CD14-positive monocyte (primary cell): ENCODE results near the gene LTB4R. TPM values are rescaled to one million over a fixed set of nuclear protein-coding genes. Genes with fewer than 3 reads are reported as not detected.
"Not testable (repeated sequence)": the region's sequence is repeated elsewhere in the genome, so short reads cannot be mapped to it uniquely, and the experiment has no call there.

Experiments
- DNase-seq, 3 donors: peaks; one replicate each; pipeline ENCODE4 v3.0.0-alpha.2; 2011 to 2022
- H2AFZ ChIP-seq: 2 replicates; pipeline ENCODE4 v1.6.0; 2012; ENCODE audit warnings: mild to moderate bottlenecking, low read depth, low read length, inconsistent platforms; ENCODE audit not compliant: insufficient read depth, poor library complexity, severe bottlenecking
- H3K27ac ChIP-seq, 2 donors: 1 replicate in 1 of 2; 2 replicates in 1 of 2; pipeline ENCODE4 v1.5.1; 2012 to 2013; ENCODE audit warnings: low read length in 2 of 2, control low read depth in 1 of 2, inconsistent platforms in 1 of 2, low read depth in 1 of 2, mild to moderate bottlenecking in 1 of 2
- H3K27me3 ChIP-seq, 2 donors: one replicate each; pipeline versions ENCODE4 v1.6.0 to v1.6.1; 2011 to 2013; ENCODE audit warnings: low read length in 2 of 2; ENCODE audit not compliant: control insufficient read depth in 2 of 2, insufficient read depth in 2 of 2
- H3K36me3 ChIP-seq, 2 donors: replicated peaks in 1 of 2; 1 replicate in 1 of 2; 2 replicates in 1 of 2; pipeline versions ENCODE4 v1.5.1 to v1.6.1; 2012 to 2013; ENCODE audit warnings: low read length in 2 of 2, control low read depth in 1 of 2, inconsistent platforms in 1 of 2, mild to moderate bottlenecking in 1 of 2; ENCODE audit not compliant: insufficient read depth in 2 of 2, control insufficient read depth in 1 of 2
- H3K4me1 ChIP-seq, 2 donors: 1 replicate in 1 of 2; 2 replicates in 1 of 2; pipeline versions ENCODE4 v1.5.1 to v1.6.1; 2012 to 2013; ENCODE audit warnings: low read length in 2 of 2, control low read depth in 1 of 2, inconsistent platforms in 1 of 2, mild to moderate bottlenecking in 1 of 2, moderate library complexity in 1 of 2; ENCODE audit not compliant: insufficient read depth in 2 of 2, control insufficient read depth in 1 of 2
- H3K4me2 ChIP-seq: replicated peaks from 2 replicates; pipeline ENCODE3; 2012; ENCODE audit warnings: low read length, moderate library complexity, mild to moderate bottlenecking; ENCODE audit not compliant: poor library complexity, severe bottlenecking; ENCODE audit errors: extremely low read depth
- H3K4me3 ChIP-seq, 3 experiments: fragments of 200-600 bp in 1 of 3; sonication (generic) in 1 of 3; replicated peaks in 1 of 3; 1 replicate in 2 of 3; 2 replicates in 1 of 3; pipeline ENCODE4 v1.5.1; 2011 to 2013; ENCODE audit warnings: low read length in 3 of 3, mild to moderate bottlenecking in 3 of 3, control low read depth in 2 of 3, low read depth in 2 of 3, inconsistent platforms in 1 of 3, moderate library complexity in 1 of 3
- H3K79me2 ChIP-seq: 2 replicates; pipeline ENCODE4 v1.6.0; 2012; ENCODE audit warnings: mild to moderate bottlenecking, control low read depth, inconsistent platforms, low read length, moderate library complexity; ENCODE audit not compliant: insufficient read depth
- H3K9ac ChIP-seq: 2 replicates; pipeline ENCODE4 v1.6.0; 2017; ENCODE audit warnings: low read length, mild to moderate bottlenecking; ENCODE audit not compliant: insufficient read depth, poor library complexity, severe bottlenecking
- H3K9me3 ChIP-seq, 2 donors: replicated peaks in 1 of 2; 1 replicate in 1 of 2; 2 replicates in 1 of 2; pipeline versions ENCODE4 v1.5.1 to v1.6.1; 2012 to 2013; ENCODE audit warnings: low read length in 2 of 2, control low read depth in 1 of 2; ENCODE audit not compliant: control insufficient read depth in 1 of 2, insufficient read depth in 1 of 2
- H4K20me1 ChIP-seq: 2 replicates; pipeline ENCODE4 v1.6.0; 2012; ENCODE audit warnings: mild to moderate bottlenecking, low read length, control low read depth, moderate library complexity; ENCODE audit not compliant: insufficient read depth
- H3K27ac Mint-ChIP-seq, 7 donors: one replicate each; pipeline ENCODE4 v1.8.0; 2020; ENCODE audit warnings: mild to moderate bottlenecking in 7 of 7, mixed read lengths in 7 of 7, moderate library complexity in 6 of 7, inconsistent platforms in 2 of 7
- H3K27me3 Mint-ChIP-seq, 3 donors: one replicate each; pipeline ENCODE4 v1.8.0; 2021 to 2022; ENCODE audit warnings: low read depth in 3 of 3, mild to moderate bottlenecking in 3 of 3, mixed read lengths in 3 of 3, moderate library complexity in 3 of 3, inconsistent platforms in 1 of 3
- H3K36me3 Mint-ChIP-seq, 2 donors: one replicate each; pipeline ENCODE4 v1.8.0; 2020; ENCODE audit warnings: mixed read lengths in 2 of 2, inconsistent platforms in 1 of 2, mild to moderate bottlenecking in 1 of 2
- H3K4me1 Mint-ChIP-seq: one replicate; pipeline ENCODE4 v1.8.0; 2020; ENCODE audit warnings: mild to moderate bottlenecking, mixed read lengths
- H3K4me3 Mint-ChIP-seq, 2 donors: one replicate each; pipeline ENCODE4 v1.8.0; 2020; ENCODE audit warnings: mild to moderate bottlenecking in 2 of 2, mixed read lengths in 2 of 2, moderate library complexity in 1 of 2
- H3K9me3 Mint-ChIP-seq, 7 donors: one replicate each; pipeline ENCODE4 v1.8.0; 2020 to 2022; ENCODE audit warnings: mixed read lengths in 7 of 7, mild to moderate bottlenecking in 6 of 7, moderate library complexity in 6 of 7, inconsistent platforms in 2 of 7
- CTCF ChIP-seq: fragments of 200-600 bp; IDR thresholded peaks from one replicate; pipeline ENCODE4 v1.8.0; 2022; ENCODE audit warnings: antibody characterized with exemption, mild to moderate bottlenecking
- WGBS: methylation state at CpG from one replicate; pipeline ENCODE4 v1.1.5; 2013; ENCODE audit warnings: missing lambda C conversion rate; ENCODE audit not compliant: insufficient coverage; 5-methylcytosine and 5-hydroxymethylcytosine counted together
- intact Hi-C, 2 donors: fragments of 100-400 bp; cut with micrococcal nuclease; formaldehyde crosslinking; loops; one replicate each; pipeline versions ENCODE4 v1.15.0 to v1.15.1; 2023
- polyA plus RNA-seq, 3 donors: library from polyadenylated mRNA; depleted of rRNA in 1 of 3; unstranded in 2 of 3; stranded (reverse) in 1 of 3; fragments of 300-500 nt in 2 of 3; fragments of >200 nt in 1 of 3; fragmentation: Illumina TruSeq in 2 of 3; gene quantifications; 1 replicate in 2 of 3; 2 replicates in 1 of 3; pipeline ENCODE4 v1.2.3, GENCODE V29; 2012 to 2021

The LTB4R gene
- polyA plus RNA-seq, 3 donors, result 51.5 to 98.5 (median 87.3) TPM

- Histone ChIP-seq H3K4me2 (peak overlapping the region; percentile 58), H2AFZ (peak overlapping the region; percentile 1), H3K36me3 (no peaks in the 10 kb centered on the region), H3K4me1 (peaks cover 60 to 64% of the 10 kb centered on the region in 2 donors), H3K9me3 (no peaks in the 10 kb centered on the region), H3K27ac (peak overlapping the region; percentile 47 to 76), H3K27me3 (peaks cover 0 to under 1% of the 10 kb centered on the region in 2 donors), H3K4me3 (peak overlapping the region in 1 of 3 experiments; percentile 41), H4K20me1 (no peaks in the 10 kb centered on the region), H3K79me2 (no peaks in the 10 kb centered on the region), H3K9ac (no peak overlapping the region)
- intact Hi-C loops, result no loop called here
- Mint-ChIP-seq H3K27me3 (peaks cover 2 to 19% (median 3%) of the 10 kb centered on the region in 3 donors), H3K27ac (peak overlapping the region; percentile 84 to 96 (median 91)), H3K4me3 (peak overlapping the region; percentile 55 to 78), H3K36me3 (peaks cover 6 to 11% of the 10 kb centered on the region in 2 donors), H3K4me1 (peaks cover 65% of the 10 kb centered on the region), H3K9me3 (peaks cover 0 to 2% (median 0%) of the 10 kb centered on the region in 7 donors)
- 80% methylated on average over 1 of the region's 2 CpGs for WGBS
- DNase-seq, result peak in 2 of 3 donors; percentile 40 to 52
- TF ChIP-seq CTCF, result no peak
Measured at GRCh38 chr14:24327303-24327702, 16.0 kb downstream of the LTB4R start.

- 0% methylated on average over 1 of the region's 9 CpGs for WGBS
- H3K27me3 ChIP-seq, H3K9me3 ChIP-seq, H3K4me2 ChIP-seq, H3K9ac ChIP-seq, DNase-seq, intact Hi-C loops, H3K4me3 Mint-ChIP-seq, H4K20me1 ChIP-seq, H3K36me3 ChIP-seq, H3K9me3 Mint-ChIP-seq, H2AFZ ChIP-seq, H3K79me2 ChIP-seq: not testable (repeated sequence)
- peaks cover 6 to 13% of the 10 kb centered on the region in 2 donors for H3K36me3 Mint-ChIP-seq
- Histone ChIP-seq H3K27ac (peak overlapping the region; percentile 47 to 76), H3K4me3 (peak overlapping the region in 1 of 3 experiments; percentile 41), H3K4me1 (peaks cover 66 to 70% of the 10 kb centered on the region in 2 donors)
- peaks cover 3 to 20% (median 8%) of the 10 kb centered on the region in 3 donors for H3K27me3 Mint-ChIP-seq
- TF ChIP-seq CTCF, result peak; percentile 82
- H3K4me1 Mint-ChIP-seq, result peaks cover 70% of the 10 kb centered on the region
- H3K27ac Mint-ChIP-seq, result peak overlapping the region in 5 of 7 donors; percentile 8 to 96 (median 88)
Measured at GRCh38 chr14:24327914-24328313, 16.6 kb downstream of the LTB4R start.
